PC-9 (cell line): Measurements from ENCODE around the gene PCNT. TPM values are rescaled to one million over a fixed set of nuclear protein-coding genes. Genes with fewer than 3 reads are reported as not detected.

Experiments used
- BruUV-seq: library from RNA; stranded (reverse); fragments of 400-500 nt; replicated peaks from 2 replicates; lab custom pipeline; 2021; lab: Mats Ljungman, UMichigan
- CTCF ChIA-PET: fragments of 300-600 bp; sonication (Branson Sonifier 250); formaldehyde crosslinking; loops from one replicate; lab custom pipeline; 2022; ENCODE audit warnings: antibody characterized with exemption; lab: Charles Lee
- POLR2A ChIA-PET: fragments of 300-600 bp; sonication (Branson Sonifier 250); formaldehyde crosslinking; loops from one replicate; lab custom pipeline; 2022; ENCODE audit warnings: antibody characterized with exemption; ENCODE audit not compliant: unreplicated experiment; lab: Charles Lee
- DNase-seq, 2 experiments: peaks; one replicate each; pipeline versions ENCODE4 v3.0.0 to v3.0.0-alpha.2; 2015 to 2022; ENCODE audit warnings: mixed read lengths in 1 of 2
- H2AFZ ChIP-seq: fragments of 200-600 bp; sonication (generic); 2 replicates; pipeline ENCODE4 v1.8.1; 2017; ENCODE audit warnings: antibody characterized with exemption
- H3F3A ChIP-seq: fragments of 200-600 bp; sonication (generic); 2 replicates; pipeline ENCODE4 v1.8.1; 2017; ENCODE audit warnings: antibody characterized with exemption, mild to moderate bottlenecking, low read depth; ENCODE audit not compliant: insufficient read depth
- H3K27ac ChIP-seq: fragments of 200-600 bp; sonication (generic); 2 replicates; pipeline ENCODE4 v1.6.1; 2016; ENCODE audit warnings: mixed run types
- H3K27me3 ChIP-seq: fragments of 200-600 bp; sonication (generic); 2 replicates; pipeline ENCODE4 v1.6.1; 2016; ENCODE audit warnings: low read depth, mixed run types; ENCODE audit not compliant: insufficient read depth
- H3K36me3 ChIP-seq: fragments of 200-600 bp; sonication (generic); 2 replicates; pipeline ENCODE4 v1.6.1; 2016; ENCODE audit warnings: low read depth, mixed run types
- H3K4me1 ChIP-seq: fragments of 200-600 bp; sonication (generic); replicated peaks from 2 replicates; pipeline ENCODE4 v1.6.1; 2016; ENCODE audit warnings: mixed run types; ENCODE audit not compliant: insufficient read depth
- H3K4me2 ChIP-seq: fragments of 200-600 bp; sonication (generic); 2 replicates; pipeline ENCODE4 v1.6.1; 2017; ENCODE audit warnings: mixed run types
- H3K4me3 ChIP-seq: fragments of 200-600 bp; sonication (generic); 2 replicates; pipeline ENCODE4 v1.6.1; 2016; ENCODE audit warnings: mixed run types
- H3K79me2 ChIP-seq: fragments of 200-600 bp; sonication (generic); 2 replicates; pipeline ENCODE4 v1.6.1; 2017; ENCODE audit warnings: low read depth, mixed run types
- H3K9me2 ChIP-seq: fragments of 200-600 bp; sonication (generic); 2 replicates; pipeline ENCODE4 v1.8.1; 2017; ENCODE audit warnings: mild to moderate bottlenecking; ENCODE audit not compliant: insufficient read depth
- H3K9me3 ChIP-seq: fragments of 200-600 bp; sonication (generic); 2 replicates; pipeline ENCODE4 v1.8.1; 2016; ENCODE audit warnings: low read depth; ENCODE audit not compliant: insufficient read depth
- H4K20me1 ChIP-seq: fragments of 200-600 bp; sonication (generic); 2 replicates; pipeline ENCODE4 v1.8.1; 2017; ENCODE audit not compliant: insufficient read depth
- CTCF ChIP-seq: fragments of 200-600 bp; sonication (generic); conservative IDR thresholded peaks from 2 replicates; pipeline ENCODE4 v1.6.1; 2017; ENCODE audit warnings: mixed run types, antibody characterized with exemption, mild to moderate bottlenecking, moderate library complexity
- EZH2 ChIP-seq: fragments of 200-600 bp; sonication (generic); IDR thresholded peaks from 2 replicates; pipeline ENCODE4 v1.8.0; 2017; ENCODE audit warnings: antibody characterized with exemption, low read depth
- intact Hi-C: fragments of 100-400 bp; cut with micrococcal nuclease; formaldehyde crosslinking; loops from one replicate; pipeline ENCODE4 v1.10.0; 2022; ENCODE audit not compliant: unreplicated experiment
- total RNA-seq: library from RNA; stranded (reverse); gene quantifications from 2 replicates; pipeline ENCODE4 v1.2.3, GENCODE V29; 2021

The PCNT gene
- total RNA-seq, 1 experiment from 2014 or later = 33.4 TPM

GRCh38 chr21:46410516-46410915 lies 86.6 kb downstream of the PCNT start:
- Histone ChIP-seq H3F3A (no peaks in the 10 kb centered on the region), H3K4me1 (no peaks in the 10 kb centered on the region), H3K79me2 (no peaks in the 10 kb centered on the region), H3K9me3 (no peaks in the 10 kb centered on the region), H3K27ac (no peak overlapping the region), H3K36me3 (no peaks in the 10 kb centered on the region), H3K27me3 (no peaks in the 10 kb centered on the region), H3K4me3 (no peak overlapping the region), H3K9me2 (no peaks in the 10 kb centered on the region), H3K4me2 (no peak overlapping the region), H4K20me1 (no peaks in the 10 kb centered on the region), H2AFZ (no peak overlapping the region)
- intact Hi-C loops = no loop called here
- ChIA-PET CTCF (no interaction called here), POLR2A (no interaction called here)
- no TSS peak for BruUV-seq
- no peak for DNase-seq
- TF ChIP-seq CTCF = no peak

- no peak for TF ChIP-seq EZH2
- TF ChIP-seq CTCF = no peak
- no peak for DNase-seq
- ChIA-PET CTCF (no interaction called here), POLR2A (no interaction called here)
- BruUV-seq = no TSS peak
- H3K79me2 ChIP-seq = no peaks in the 10 kb centered on the region
- no peaks in the 10 kb centered on the region for H3K4me1 ChIP-seq
- no peaks in the 10 kb centered on the region for H3K36me3 ChIP-seq
- H3K27me3 ChIP-seq = no peaks in the 10 kb centered on the region
- no peaks in the 10 kb centered on the region for H3K9me2 ChIP-seq
- no peaks in the 10 kb centered on the region for H4K20me1 ChIP-seq
- H3K4me2 ChIP-seq = no peak overlapping the region
- H3K4me3 ChIP-seq = no peak overlapping the region
- H3K9me3 ChIP-seq = no peaks in the 10 kb centered on the region
- intact Hi-C loops = no loop called here
- no peak overlapping the region for H3K27ac ChIP-seq
- no peak overlapping the region for H2AFZ ChIP-seq
- H3F3A ChIP-seq = no peaks in the 10 kb centered on the region
These were observed 87.3 kb downstream of the PCNT start for GRCh38 chr21:46411236-46411635.

GRCh38 chr21:46411691-46412090 lies 87.7 kb downstream of the PCNT start:
- H4K20me1 ChIP-seq = no peaks in the 10 kb centered on the region
- TF ChIP-seq EZH2 (no peak), CTCF (no peak)
- POLR2A ChIA-PET = no interaction called here
- H3K4me3 ChIP-seq = no peak overlapping the region
- no peak overlapping the region for H2AFZ ChIP-seq
- H3K9me3 ChIP-seq = no peaks in the 10 kb centered on the region
- no peaks in the 10 kb centered on the region for H3K4me1 ChIP-seq
- no TSS peak for BruUV-seq
- H3K79me2 ChIP-seq = no peaks in the 10 kb centered on the region
- CTCF ChIA-PET = no interaction called here
- intact Hi-C loops = no loop called here
- no peaks in the 10 kb centered on the region for H3K27me3 ChIP-seq
- no peak overlapping the region for H3K4me2 ChIP-seq
- H3F3A ChIP-seq = no peaks in the 10 kb centered on the region
- H3K27ac ChIP-seq = no peak overlapping the region
- no peaks in the 10 kb centered on the region for H3K36me3 ChIP-seq
- DNase-seq = no peak
- H3K9me2 ChIP-seq = no peaks in the 10 kb centered on the region
